HG02610 (cell line): Measurements from ENCODE around the gene NUBPL.
"Not testable (repeated sequence)": the region's sequence is repeated elsewhere in the genome, so short reads cannot be mapped to it uniquely, and the experiment has no call there.

ENCODE experiments used
- ATAC-seq: cut with Tn5 transposase; IDR thresholded peaks from one replicate; pipeline ENCODE4 v1.9.1; 2021; ENCODE audit warnings: mild to moderate bottlenecking, moderate library complexity; ENCODE audit not compliant: unreplicated experiment

The NUBPL gene

DNA sequence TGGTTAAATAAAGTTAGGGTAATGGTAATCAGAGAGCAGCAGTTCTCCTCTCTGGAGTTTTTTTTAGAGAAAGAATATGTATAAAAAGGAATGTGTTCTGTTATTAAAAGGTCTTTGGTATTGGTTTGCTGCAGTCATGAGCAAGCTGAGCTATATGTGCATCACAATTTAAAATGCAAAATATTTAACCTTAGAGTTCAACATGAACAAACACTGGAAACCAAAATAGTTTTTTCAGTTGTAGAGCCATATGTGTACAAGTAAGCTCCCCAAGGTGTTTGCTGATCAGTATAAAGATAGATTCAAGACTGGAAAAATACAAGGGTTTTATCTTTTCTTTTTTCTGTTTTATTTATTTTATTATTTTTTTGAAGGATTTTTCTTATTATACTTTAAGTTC, 245.0 kb downstream of the NUBPL start:
- ATAC-seq = no peak

GRCh38 chr14:31811693-31812628, 250.8 kb downstream of the NUBPL start:
- ATAC-seq = not testable (repeated sequence)

DNA sequence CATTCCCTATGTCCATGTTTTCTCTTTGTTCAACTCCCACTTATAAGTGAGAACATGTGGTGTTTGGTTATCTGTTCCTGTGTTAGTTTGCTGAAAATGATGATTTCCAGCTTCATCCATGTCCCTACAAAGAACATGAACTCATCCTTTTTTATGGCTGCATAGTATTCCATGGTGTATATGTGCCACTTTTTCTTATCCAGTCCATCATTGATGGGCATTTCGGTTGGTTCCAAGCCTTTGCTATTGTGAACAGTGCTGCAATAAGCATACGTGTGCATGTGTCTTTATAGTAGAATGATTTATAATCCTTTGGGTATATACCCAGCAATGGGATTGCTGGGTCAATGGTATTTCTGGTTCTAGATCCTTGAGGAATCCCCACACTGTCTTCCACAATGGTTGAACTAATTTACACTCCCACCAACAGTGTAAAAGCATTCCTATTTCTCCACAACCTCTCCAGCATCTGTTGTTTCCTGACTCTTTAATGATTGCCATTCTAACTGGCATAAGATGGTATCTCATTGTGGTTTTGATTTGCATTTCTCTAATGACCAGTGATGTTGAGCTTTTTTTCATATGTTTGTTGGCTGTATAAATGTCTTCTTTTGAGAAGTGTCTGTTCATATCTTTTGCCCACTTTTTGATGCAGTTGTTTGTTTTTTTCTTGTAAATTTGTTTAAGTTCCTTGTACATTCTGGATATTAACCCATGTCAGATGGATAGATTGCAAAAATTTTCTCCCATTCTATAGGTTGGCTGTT, 252.7 kb downstream of the NUBPL start:
- not testable (repeated sequence) for ATAC-seq

GRCh38 chr14:31819281-31819680, 258.1 kb downstream of the NUBPL start:
- no peak for ATAC-seq

- ATAC-seq = no peak
Measured at GRCh38 chr14:31825459-31825858, 264.3 kb downstream of the NUBPL start.

- ATAC-seq = no peak
Measured at GRCh38 chr14:31827325-31827724, 266.1 kb downstream of the NUBPL start.

GRCh38 chr14:31828946-31829868, 268.0 kb downstream of the NUBPL start:
- ATAC-seq = no peak

GRCh38 chr14:31834616-31835015, 273.4 kb downstream of the NUBPL start:
- ATAC-seq = no peak

- ATAC-seq = no peak
Measured at GRCh38 chr14:31835049-31835448, 273.8 kb downstream of the NUBPL start.

DNA sequence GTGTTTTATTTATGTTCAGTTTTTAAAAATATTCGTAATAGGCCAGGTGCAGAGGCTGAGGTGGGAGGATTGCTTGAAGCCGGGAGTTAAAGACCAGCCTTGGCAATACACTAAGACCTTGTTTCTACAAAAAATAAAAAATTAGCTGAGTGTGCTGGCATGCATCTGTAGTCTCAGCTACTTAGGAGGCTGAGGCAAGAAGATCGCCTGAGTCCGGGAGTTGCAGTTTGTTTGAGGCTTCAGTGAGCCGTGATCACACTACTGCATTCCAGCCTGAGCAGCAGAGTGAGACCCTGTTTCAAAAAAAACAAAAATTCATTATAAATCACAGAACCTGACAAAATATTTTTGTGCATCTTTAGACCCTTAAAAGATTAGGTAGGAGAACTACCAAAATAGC, 275.8 kb downstream of the NUBPL start:
- ATAC-seq = no peak

- no peak for ATAC-seq
Measured at GRCh38 chr14:31842899-31843298, 281.7 kb downstream of the NUBPL start.

DNA sequence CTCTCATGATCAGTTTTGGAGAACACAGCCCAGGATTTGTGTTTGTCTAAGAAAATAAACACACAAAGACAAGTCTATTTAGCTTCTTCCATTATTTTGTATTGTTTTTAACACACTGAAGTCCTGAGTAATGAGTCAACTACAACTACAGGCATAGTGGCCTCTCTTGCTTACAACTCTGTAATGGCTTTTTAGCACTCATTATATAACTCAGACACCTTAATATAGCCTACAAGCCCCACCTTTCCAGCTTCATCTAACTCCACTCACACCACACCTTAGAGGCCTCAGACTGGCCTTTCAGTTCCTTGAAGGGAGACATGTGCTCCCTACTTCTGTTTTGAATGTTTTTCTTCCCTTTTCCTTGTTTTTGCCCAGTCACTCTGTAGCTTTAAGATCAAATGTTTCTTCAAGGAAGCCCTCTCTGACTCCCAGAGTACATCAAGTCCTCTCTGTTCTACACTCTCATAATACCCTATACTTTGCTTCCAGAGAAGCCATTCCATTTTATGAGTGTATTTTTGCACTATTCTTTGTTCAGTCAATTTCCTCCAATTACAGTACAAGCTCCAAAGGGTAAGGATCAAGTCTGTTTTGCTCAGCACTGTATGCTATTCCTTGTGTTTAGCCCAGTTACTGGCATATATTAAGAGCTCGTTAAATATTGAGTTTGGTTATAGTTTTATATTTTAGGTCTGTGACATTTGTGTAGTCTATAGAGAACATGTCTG, 282.3 kb downstream of the NUBPL start:
- no peak for ATAC-seq

- no peak for ATAC-seq
Measured at GRCh38 chr14:31854508-31855075, 293.4 kb downstream of the NUBPL start.

GRCh38 chr14:31855262-31855661, 294.1 kb downstream of the NUBPL start:
- no peak for ATAC-seq

DNA sequence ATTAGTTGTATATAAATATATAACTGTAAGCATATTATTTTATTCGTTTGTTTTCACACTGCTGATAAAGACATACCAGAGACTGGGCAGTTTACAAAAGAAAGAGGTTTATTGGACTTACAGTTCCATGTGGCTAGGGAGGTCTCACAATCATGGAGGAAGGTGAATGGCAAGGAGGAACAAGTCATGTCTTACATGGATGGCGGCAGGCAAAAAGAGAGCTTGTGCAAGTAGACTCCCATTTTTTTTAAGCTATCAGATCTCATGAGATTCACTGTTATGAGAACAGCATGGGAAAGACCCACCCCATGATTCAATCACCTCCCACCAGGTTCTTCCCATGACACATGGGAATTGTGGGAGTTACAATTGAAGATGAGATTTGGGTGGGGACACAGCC, 294.8 kb downstream of the NUBPL start:
- ATAC-seq = not testable (repeated sequence)

DNA sequence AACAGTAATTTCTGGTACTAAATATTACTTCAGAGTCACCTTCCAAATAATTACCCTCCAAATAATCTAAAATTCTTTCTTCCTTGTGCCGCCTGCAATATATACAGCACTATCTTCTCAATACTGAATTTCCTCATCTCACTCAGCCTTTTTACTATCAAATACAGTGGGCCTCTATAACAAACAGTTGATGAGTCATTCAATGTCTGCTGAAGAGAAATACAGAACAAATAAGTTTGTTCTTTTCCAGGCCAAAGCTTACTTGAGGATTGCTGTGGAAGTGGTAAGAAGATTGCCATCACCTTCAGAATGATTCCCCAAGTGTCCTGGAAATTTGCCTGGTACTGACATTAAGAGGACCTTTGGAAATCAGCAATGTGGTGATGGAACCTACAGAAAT, 297.7 kb downstream of the NUBPL start:
- no peak for ATAC-seq

DNA sequence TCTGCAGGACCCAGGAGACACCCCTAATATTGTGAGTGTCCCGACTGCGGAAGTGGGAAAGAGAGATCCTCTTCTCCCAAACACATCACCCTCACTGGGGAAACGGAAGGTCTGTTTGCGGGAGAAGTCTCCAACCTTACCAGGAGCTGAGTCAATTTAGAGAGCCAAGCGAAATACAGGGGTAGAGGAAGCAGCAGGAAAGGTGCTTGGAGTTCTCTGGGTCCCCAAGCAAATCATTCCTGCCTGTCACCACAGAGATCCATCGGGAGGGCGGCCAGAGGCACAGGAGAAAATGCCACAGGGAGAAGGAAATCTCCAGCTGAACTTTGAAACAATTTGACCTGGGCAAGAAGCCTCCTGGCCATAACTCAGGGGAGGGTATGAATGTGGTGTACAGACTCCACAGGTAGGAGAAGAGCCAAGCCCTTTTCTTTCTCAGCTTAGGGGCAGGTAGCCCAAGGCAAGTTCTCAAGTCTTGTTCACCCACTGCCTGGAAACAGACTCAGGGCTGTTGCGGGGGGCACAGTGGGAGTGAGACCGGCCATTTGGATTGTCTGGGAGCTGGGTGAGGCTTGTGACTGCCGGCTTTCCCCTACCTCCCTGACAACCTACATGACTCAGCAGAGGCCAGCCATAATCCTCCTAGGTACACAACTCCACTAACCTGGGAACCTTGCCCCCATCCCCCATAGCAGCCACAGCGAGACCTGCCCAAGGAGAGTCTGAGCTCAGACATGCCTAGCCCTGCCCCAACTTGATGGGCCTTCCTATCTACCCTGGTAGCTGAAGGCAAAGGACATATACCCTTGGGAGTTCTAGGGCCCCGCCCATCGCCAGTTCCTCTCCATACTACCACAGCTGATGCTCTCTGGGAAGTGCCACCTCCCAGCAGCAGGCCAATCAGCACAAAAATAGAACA, 304.0 kb downstream of the NUBPL start:
- no peak for ATAC-seq

DNA sequence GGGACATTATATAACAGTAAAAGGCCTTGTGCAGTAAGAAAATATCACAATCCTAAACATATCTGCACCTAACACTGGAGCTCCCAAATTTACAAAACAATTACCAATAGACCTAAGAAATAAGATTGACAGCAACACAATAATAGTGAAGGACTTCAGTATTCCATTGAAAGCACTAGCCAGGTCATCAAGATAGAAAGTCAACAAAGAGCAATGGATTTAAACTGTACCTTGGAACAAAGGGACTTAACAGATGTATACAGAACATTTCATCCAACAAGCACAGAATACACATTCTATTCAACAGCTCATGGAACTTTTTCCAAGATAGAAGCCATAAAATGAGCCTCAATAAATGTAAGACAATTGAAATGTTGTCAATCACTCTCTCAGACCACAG, 306.4 kb downstream of the NUBPL start:
- no peak for ATAC-seq

DNA sequence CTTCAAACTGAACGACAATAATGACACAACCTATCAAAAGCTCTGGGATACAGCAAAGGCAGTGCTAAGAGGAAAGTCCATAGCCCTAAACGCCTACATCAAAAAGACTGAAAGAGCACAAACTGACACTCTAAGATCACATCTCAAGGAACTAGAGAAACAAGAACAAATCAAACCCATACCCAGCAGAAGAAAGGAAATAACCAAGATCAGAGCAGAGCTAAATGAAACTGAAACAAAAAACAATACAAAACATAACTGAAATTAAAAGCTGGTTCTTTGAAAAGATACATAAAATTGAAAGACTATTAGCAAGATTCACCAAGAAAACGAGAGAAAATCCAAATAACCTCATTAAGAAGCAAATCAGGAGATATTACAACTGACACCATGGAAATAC, 306.9 kb downstream of the NUBPL start:
- ATAC-seq = not testable (repeated sequence)
